Upper lobe of left lung (tissue), 4 donors: Measurements from ENCODE around the gene FKBP7.

Experiments used
- EP300 ChIP-seq, 4 donors: sonication (generic); formaldehyde crosslinking; IDR thresholded peaks; one replicate each; pipeline ENCODE4 v1.5.1; 2017; ENCODE audit warnings: antibody characterized with exemption in 4 of 4, control low read depth in 2 of 4
- POLR2A ChIP-seq, 4 donors: fragments of 450-650 bp; IDR thresholded peaks; one replicate each; pipeline ENCODE4 v1.5.1; 2016 to 2017; ENCODE audit warnings: antibody characterized with exemption in 4 of 4, mild to moderate bottlenecking in 2 of 4
- POLR2AphosphoS5 ChIP-seq, 2 donors: sonication (generic); formaldehyde crosslinking; IDR thresholded peaks; one replicate each; pipeline ENCODE4 v1.5.1; 2017; ENCODE audit warnings: antibody characterized with exemption in 2 of 2
- TF ChIP-seq, protein P1 (sequence below), 6 experiments: fragments of 450-650 bp in 4 of 6; fragments of 200-600 bp in 2 of 6; sonication (generic) in 2 of 6; IDR thresholded peaks; one replicate each; pipeline ENCODE4 v1.5.1; 2016 to 2019; ENCODE audit warnings: antibody characterized with exemption in 6 of 6

DNA sequence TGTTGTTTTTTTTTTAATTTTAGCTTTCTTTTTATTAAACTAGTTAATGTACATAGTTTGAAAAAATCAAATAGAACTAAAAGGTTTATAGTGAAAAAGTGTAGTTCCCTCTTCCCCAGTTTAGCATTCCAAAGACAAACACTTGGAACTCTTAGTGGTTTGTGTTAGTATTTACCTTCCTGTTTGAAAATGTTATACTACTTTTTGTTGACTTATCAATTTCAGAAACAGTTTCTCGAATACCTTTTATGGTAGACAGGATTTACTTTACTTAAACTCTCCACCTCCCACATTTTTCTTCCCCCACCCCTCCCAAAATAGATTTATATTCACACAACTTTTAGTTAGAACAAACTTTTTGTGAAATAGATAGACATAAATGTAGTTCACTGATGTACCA lies 28.5 kb upstream of the FKBP7 start:
- TF ChIP-seq, protein P1, sequence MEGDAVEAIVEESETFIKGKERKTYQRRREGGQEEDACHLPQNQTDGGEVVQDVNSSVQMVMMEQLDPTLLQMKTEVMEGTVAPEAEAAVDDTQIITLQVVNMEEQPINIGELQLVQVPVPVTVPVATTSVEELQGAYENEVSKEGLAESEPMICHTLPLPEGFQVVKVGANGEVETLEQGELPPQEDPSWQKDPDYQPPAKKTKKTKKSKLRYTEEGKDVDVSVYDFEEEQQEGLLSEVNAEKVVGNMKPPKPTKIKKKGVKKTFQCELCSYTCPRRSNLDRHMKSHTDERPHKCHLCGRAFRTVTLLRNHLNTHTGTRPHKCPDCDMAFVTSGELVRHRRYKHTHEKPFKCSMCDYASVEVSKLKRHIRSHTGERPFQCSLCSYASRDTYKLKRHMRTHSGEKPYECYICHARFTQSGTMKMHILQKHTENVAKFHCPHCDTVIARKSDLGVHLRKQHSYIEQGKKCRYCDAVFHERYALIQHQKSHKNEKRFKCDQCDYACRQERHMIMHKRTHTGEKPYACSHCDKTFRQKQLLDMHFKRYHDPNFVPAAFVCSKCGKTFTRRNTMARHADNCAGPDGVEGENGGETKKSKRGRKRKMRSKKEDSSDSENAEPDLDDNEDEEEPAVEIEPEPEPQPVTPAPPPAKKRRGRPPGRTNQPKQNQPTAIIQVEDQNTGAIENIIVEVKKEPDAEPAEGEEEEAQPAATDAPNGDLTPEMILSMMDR (IDR thresholded peaks at IDR 0.05): no peak
- no peak for TF ChIP-seq POLR2A (IDR thresholded peaks at IDR 0.05)
- TF ChIP-seq EP300 (IDR thresholded peaks at IDR 0.05): no peak
- TF ChIP-seq POLR2AphosphoS5 (IDR thresholded peaks at IDR 0.05): no peak
